ENCODE data around the gene RXRA. TPM values are rescaled to one million over a fixed set of nuclear protein-coding genes. Genes with fewer than 3 reads are reported as not detected.

RXRA gene
- total RNA-seq, 1 donor from 2014 or later, result 173 TPM

GRCh38 chr9:134414900-134415425, 88.7 kb downstream of the RXRA start:
- DNase-seq (ENCODE audit: low spot score), result no peak

DNA sequence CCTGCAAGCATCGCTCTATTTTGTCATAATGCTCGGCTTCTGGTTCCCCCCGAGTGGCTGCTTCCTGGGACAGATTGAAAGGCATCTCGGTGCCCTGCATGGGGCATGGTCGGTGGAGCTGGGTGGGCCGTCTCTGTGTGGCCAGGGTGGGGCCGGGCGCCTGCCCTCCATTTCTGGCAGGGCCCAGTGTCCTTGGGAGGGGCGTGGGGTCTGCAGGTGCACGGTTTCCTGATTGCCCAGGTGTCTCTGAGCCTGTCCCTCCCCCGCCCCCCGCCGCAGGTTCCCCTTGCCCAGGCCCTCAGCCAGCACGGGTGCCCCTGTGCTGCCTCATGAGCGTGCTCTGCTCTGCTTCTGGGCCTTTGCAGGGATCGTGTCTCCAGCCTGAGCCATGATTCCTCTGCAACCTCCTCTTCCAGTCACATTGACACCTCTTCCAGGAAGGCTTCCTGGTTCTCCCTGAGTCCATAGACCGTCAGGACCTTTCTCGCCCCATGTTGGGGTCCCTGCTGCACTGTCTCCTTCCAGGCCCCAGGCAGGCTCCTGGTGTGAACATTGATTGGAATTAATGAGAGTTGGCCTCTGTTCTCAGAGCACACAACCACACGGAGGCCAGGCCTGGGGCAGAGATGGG, 90.2 kb downstream of the RXRA start:
- DNase-seq (ENCODE audit: low spot score), result no peak

- DNase-seq (ENCODE audit: low spot score), result no peak
Observed at GRCh38 chr9:134418354-134418753, 92.1 kb downstream of the RXRA start.

DNA sequence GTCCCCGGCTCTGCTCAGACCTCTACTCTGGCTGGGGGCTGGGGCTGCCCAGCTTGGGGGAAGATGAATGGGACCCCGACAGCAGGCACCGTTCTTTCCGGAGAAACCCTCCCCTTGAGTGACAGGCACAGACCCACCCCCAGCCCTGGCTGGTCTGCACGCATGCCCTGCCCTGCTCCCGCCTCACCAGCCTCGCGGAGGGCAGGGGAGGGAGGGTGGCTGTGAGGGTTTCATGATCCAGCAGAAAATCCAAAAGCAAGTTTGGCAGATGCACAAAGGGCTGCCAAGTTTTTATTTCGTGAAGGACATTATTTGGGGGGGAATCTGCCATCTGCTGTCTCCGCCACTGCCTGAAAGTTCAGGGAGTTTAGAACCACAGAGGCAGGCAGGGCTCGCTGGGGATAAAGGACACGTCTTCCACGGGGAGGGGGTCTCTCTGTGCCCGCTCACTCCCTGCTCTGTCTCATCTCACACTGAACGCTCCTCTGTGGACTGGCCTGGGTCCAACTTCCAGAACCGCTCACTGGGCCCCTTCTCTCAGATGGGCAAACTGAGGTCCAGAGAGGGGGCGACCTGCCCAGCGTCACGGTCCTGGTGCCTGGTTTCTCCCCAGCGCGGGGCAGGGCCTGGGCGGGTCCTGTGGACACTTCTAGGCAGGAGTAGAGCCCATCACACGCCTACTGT, 92.9 kb downstream of the RXRA start:
- no peak for DNase-seq (ENCODE audit: low spot score)

DNA sequence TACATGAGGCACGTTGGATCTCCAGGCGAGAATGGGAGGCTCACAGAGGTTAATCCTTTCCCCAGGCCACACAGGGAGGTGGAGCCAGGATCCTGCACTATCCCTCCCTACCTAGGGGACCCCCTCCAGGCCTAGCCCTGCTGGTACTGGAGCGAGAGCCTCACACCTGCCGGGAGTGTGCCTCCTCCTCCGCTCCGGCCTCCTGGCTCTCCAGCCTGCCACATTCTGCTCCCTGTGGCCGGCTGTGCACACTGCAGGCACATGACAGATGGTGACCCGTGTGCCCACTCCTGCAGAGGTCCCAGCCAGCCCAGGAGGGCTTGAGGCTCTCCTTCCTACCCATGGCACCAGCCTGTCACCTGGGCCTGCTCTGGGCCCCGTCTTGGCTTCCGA, 93.4 kb downstream of the RXRA start:
- no peak for DNase-seq (ENCODE audit: low spot score)

DNA sequence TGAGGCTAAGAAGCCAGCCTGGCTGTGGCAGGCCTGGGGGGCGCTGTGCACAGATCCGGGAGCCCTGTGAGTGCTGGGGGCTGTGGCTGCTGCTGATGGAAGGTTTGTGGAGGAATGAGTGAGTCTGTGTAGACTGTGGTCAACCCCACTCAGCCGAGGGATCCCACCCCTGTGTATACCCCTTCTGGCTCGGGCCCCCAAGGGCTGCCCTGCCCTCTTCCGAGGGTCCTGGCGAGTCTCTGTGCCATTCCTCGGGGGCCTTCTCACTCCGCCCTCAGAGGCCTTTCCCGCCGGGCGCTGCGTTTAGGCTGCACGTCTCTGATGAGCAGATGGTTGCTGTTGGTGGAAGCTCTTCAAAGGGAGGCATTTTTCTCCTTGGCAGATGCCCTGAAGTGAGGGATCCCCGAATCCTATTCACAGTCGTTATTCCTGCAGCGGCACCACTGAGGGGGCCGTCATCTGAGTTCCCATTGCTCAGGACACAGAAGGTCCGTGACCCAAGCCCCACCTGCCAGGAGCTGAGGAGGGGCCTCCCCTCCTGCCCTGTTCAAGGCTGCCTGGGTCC, 94.1 kb downstream of the RXRA start:
- no peak for DNase-seq (ENCODE audit: low spot score)

DNA sequence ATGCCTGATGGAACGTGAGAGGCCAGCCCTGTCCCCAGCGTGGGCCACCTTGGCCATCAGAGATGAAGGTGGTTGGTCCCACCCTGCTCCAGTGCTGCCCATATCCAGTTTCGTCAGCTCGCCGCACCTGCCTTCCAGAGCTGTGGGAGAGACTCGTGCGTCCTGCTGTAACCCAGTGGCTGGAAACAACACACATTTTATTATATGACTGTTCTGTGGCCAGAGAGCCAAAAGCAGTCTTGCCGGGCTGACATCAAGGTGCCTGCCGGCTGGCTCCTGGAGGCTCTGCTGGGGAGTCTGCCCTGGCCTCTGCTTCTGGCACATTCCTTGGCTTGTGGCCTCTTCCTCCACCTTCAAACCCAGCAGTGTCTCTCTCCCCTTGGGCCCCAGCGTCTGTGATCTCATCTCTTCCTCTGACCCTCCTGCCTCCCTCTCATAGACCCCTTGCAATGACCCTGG, 94.7 kb downstream of the RXRA start:
- no peak for DNase-seq (ENCODE audit: low spot score)

- no peak for DNase-seq (ENCODE audit: low spot score)
Observed at GRCh38 chr9:134421888-134422287, 95.6 kb downstream of the RXRA start.

DNA sequence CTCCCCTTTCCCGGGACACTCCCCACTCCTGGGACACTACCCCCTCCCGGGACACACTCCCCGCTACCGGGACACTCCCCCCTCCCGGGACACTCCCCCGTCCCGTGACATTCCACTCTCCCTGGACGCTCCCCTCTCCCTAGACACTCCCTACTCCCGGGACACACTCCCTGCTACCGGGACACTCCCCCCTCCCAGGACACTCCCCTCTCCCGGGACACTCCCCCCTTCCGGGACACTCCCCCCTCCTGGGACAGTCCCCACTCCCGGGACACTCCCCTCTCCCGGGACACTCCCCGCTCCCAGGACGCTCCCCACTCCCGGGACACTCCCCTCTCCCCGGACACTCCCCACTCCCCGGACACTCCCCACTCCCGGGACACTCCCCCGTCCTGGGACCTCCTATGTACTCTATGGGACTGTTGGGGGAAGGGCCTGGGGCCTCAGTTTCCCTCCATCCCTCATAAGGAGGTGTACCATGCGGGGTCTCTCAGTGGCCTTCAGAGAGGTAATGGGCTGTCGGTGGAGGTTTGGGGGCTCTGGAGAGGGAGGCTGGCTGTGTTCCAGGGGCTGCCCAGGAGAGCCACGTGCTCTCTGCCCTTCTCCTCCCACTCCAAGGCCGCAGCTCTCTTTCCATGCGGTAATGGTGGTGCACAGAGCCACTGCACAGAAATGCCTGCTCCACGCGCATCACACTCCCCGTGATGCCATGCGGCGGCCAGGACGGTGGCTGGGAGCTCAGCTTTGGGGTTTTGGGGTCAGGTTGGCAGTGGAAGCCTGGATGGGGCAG, 96.2 kb downstream of the RXRA start:
- peak; percentile 81 for DNase-seq (ENCODE audit: low spot score)

DNA sequence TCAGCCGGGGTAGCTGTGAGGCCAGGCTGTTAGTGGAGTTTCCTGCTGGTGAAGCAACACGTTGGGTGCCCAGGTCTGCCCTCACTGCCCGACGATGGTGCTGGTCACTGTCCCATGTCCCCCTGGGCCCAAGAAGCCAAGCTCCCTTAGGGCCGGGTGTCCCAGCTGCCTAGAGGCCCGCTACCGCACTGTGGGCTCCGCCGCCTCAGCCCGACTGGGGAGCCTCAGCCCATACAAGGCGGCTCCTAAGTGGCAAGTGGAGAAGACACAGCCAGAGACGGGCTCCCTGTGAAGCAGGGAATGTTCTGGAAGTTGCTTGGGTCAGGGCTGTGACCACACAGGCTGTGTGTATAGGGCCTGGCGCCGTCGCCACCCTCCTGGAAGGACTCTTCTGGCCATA, 96.9 kb downstream of the RXRA start:
- no peak for DNase-seq (ENCODE audit: low spot score)

GRCh38 chr9:134423749-134424148, 97.5 kb downstream of the RXRA start:
- no peak for DNase-seq (ENCODE audit: low spot score)

DNA sequence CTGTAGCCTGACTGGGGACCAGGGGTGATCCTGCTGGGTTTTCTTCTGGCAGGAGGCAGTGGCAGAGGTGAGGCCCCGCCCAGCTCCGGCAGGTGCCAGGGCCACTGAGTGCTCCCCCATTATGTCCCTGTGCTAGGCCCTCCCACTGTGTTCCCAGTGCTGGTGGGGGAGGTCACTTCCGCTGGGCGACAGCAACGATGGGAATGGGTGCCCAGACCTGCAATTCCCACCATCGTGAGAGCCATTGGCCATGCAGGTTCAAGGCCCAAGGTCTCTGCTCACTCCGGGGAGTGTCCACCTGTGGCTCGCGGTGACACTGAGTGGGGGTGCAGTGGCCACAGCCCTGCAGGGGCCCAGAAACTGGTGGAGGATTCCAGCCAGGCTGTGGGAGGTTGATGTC, 98.6 kb downstream of the RXRA start:
- no peak for DNase-seq (ENCODE audit: low spot score)

DNA sequence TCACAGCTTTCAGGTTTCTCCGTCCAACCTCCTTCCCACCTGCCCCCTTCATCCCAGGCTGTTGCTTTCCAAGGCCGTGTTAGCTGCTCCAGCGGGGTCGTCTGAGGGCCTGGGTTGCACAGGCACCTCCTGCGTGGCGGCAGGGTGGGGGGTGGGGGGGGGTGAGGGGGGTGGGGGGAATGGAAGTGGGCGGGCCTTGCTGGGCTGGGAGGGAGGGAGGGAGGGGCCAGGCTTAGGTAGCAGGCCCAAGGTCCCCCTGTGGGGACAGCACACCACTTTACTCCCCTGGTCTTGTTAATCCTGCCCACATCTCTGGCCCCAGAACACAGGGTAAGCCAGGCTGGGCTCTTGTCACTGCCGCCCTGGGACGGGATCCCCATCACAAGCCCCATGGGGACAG, 99.1 kb downstream of the RXRA start:
- DNase-seq (ENCODE audit: low spot score), result no peak

GRCh38 chr9:134425812-134426211, 99.6 kb downstream of the RXRA start:
- no peak for DNase-seq (ENCODE audit: low spot score)

DNA sequence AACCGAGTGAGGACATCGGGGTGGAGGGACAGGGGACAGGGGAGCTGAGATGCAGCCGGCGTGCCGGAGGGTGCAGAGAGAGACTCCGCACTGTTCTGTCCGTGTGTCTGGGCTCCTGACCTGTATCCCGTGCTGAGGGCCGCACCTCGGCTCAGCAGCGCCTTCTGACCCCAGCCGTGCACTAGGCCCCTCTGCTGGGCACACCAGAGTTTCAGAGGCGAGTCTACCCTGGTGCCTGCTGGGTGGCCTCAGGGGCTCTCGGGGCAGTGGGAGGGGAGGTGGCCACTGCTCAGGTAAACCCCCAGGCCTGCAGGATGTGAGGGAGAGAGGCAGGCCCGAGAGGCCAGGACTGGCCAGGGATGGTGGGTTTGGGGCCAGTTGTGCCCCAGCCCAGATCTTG, 100.2 kb downstream of the RXRA start:
- no peak for DNase-seq (ENCODE audit: low spot score)

DNA sequence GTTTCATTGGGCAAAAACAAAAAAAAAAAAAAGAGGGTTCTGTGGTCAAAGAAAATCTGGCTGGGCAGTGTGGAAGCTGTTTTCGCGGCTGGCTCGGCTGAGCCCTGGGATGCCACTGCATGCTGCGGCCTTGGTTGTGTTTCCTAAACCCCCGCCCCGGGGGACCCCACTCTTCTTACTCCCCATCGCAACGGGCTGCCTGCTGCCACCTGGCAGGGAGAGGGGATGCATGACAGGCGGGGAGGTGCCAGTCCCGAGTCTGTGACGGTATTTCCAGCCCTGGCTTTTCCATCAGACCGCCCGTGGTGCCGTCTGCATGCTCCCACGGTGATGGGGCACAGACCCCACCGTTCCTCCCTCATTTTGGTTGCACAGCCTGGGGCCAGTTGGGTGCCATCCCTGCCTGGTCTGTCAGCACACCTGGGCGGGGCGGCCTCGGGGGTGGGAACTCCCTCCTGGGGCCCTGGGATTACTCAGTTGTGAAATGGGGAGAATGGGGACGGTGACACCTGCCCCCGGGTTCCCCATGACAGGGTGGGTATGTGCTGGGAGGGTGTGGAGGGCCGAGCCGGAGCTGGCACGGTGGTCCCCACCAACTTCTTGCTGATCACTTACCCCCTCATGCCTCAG, 101.0 kb downstream of the RXRA start:
- no peak for DNase-seq (ENCODE audit: low spot score)

- no peak for DNase-seq (ENCODE audit: low spot score)
Observed at GRCh38 chr9:134428559-134428958, 102.3 kb downstream of the RXRA start.

DNA sequence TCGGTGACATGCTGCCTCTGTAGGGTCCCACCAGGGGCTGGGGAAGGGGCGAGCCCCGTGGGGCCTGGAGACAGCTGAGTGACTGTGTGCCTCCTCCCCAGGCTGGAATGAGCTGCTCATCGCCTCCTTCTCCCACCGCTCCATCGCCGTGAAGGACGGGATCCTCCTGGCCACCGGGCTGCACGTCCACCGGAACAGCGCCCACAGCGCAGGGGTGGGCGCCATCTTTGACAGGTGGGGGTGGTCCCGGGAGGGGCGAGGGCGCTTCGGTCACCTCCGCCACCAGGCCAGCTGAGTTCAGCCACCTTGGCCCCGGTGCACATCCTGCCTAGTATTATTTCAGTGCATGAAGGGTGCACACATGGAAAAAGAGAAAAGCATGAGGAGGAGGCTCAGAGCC, 102.8 kb downstream of the RXRA start:
- no peak for DNase-seq (ENCODE audit: low spot score)

DNA sequence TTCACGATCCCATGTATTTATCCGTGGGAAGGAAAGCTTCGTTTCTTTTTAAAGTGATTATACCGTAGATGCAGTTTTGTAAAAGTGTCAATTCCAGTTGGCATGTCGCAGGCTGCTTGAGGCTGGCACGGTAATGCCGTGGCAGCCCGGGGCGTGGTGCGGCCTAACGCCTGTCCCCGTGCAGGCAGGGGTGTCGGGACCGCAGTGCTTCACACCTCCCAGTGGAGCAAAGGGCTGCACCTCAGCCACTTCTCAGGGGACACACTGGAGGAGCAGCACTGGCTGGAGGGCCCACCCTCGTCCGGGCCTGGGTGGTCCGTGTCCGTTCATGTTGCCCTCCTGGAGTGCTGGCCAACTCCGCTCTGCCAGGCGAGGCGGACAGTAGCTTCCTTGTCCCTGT, 103.2 kb downstream of the RXRA start:
- no peak for DNase-seq (ENCODE audit: low spot score)

- DNase-seq (ENCODE audit: low spot score), result no peak
Observed at GRCh38 chr9:134431095-134431494, 104.8 kb downstream of the RXRA start.

DNA sequence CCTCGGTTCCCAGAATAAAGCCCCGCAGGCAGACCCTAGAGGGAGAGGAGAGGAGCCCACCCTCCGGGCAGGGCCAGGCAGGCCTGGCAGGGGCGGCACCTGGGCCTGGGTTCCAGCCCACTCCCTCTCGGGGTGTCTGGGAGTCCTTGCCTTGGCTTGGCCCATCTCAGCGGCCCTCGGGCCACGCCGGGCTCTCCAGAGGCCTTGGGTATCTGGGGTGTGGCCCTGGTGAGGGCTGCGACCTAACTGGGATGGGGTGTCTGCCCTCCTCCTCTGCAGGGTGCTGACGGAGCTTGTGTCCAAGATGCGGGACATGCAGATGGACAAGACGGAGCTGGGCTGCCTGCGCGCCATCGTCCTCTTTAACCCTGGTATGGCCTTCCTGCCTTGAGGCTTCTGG, 105.4 kb downstream of the RXRA start:
- DNase-seq (ENCODE audit: low spot score), result no peak

- no peak for DNase-seq (ENCODE audit: low spot score)
Observed at GRCh38 chr9:134432471-134432870, 106.2 kb downstream of the RXRA start.
